ENCODE data around the gene NCAPD2.

NCAPD2 gene

DNA sequence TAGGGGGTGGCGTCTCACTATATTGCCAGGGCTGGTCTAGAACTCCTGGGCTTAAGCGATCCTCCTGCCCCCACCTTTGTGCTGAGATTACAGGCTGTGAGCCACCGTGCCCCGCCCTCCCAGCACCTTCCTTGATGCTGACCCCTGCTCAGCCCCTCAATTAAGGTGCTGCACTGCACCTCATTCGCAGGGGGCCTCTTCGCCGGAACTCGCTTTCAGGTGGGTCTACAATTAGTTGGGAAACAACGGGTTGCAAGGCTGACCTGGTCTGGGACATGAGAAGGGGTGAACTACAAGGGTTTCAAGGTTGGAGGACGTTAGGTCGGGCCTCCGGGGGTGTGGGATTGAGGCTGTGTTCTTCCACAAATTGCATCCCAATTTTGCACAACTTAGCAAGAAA, 75.4 kb downstream of the NCAPD2 start:
- no peaks in the 10 kb centered on the region for H3K9me3 ChIP-seq (ENCODE audit: control insufficient read depth, insufficient read depth, low read depth, low read length)
- ChIA-PET POLR2A (interaction anchor here (1.0 to 1.7 kb wide), 4 partner anchors 11 to 155 kb away, joined by 3 to 12 read pairs (median 6); partner anchors contain the start of genes COPS7A and VAMP1), CTCF (interaction anchor here (0.7 to 1.3 kb wide), 3 partner anchors 11 to 285 kb away, joined by 3 read pairs; no protein-coding TSS in a partner anchor)
- H3K36me3 ChIP-seq (ENCODE audit: control insufficient read depth in 2 of 2, insufficient read depth in 1 of 2, low read length in 2 of 2): peaks cover 65 to 81% of the 10 kb centered on the region in 2 experiments
- H3K27ac ChIP-seq (ENCODE audit: extremely low read depth, low read depth, low read length): peak overlapping the region; percentile 87; the same call in 1 of the 2 replicates
- TF ChIP-seq ZNF514 (tag by site-specific recombination; IDR thresholded peaks at IDR 0.05): no peak
- no peak for TF ChIP-seq SP3 (tag by site-specific recombination; IDR thresholded peaks at IDR 0.05)
- TF ChIP-seq ZNF501 (tag by site-specific recombination; IDR thresholded peaks at IDR 0.05): no peak
- 0 out of 2 replicates have a peak, but pooled peaks have one; percentile 12 for TF ChIP-seq KLF9 (tag by site-specific recombination; IDR thresholded peaks at IDR 0.05; ENCODE audit: low read depth)
- peak; percentile 34; the same call in 1 of the 2 replicates for TF ChIP-seq GFI1B (tag by site-specific recombination; IDR thresholded peaks at IDR 0.05)
- TF ChIP-seq GLIS2 (tag by site-specific recombination; IDR thresholded peaks at IDR 0.05): peak; percentile 47; the same call in 1 of the 2 replicates
- peaks cover 2% of the 10 kb centered on the region; the same call in 1 of the 2 replicates for H3K4me1 ChIP-seq (ENCODE audit: control insufficient read depth, insufficient read depth, low read length)
- no peak overlapping the region for H3K4me3 ChIP-seq (ENCODE audit: low read depth, low read length)

DNA sequence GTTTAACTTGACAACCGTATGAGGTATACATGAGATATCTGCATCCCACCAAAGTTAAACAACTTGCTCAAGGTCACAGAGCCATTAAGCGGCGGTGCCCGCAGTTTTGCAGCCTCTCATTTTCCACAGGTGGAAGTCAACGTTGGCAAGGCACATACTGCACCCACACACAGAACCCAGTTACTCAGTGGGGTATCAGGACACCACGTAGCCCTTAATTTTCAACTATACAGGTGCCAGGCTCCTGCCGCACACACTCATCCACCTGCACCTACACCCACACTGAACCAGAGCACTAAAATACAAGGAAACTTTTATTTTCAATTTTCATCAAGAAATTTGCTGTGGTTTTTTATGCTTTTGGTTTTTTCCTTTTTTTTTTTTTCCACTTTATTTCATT, 75.9 kb downstream of the NCAPD2 start:
- POLR2A ChIA-PET: interaction anchor here (0.6 to 1.0 kb wide), 3 partner anchors 11 to 303 kb away, joined by 3 read pairs; partner anchors contain the start of gene SPSB2
- CTCF ChIA-PET: interaction anchor here (0.7 to 2.0 kb wide), 17 partner anchors 10 to 161 kb away, joined by 3 to 13 read pairs (median 4); no protein-coding TSS in a partner anchor
- TF ChIP-seq ZBTB21 (tag by site-specific recombination; IDR thresholded peaks at IDR 0.05): no peak
- no peak for TF ChIP-seq ZNF155 (tag by site-specific recombination; IDR thresholded peaks at IDR 0.05)
- TF ChIP-seq ZNF292 (tag by site-specific recombination; IDR thresholded peaks at IDR 0.05; ENCODE audit: borderline replicate concordance, low read depth): no peak
- no peak for TF ChIP-seq GLI2 (tag by site-specific recombination; IDR thresholded peaks at IDR 0.05; ENCODE audit: borderline replicate concordance, low read depth)
- TF ChIP-seq ZNF701 (tag by site-specific recombination; IDR thresholded peaks at IDR 0.05): no peak
- TF ChIP-seq, protein P1, sequence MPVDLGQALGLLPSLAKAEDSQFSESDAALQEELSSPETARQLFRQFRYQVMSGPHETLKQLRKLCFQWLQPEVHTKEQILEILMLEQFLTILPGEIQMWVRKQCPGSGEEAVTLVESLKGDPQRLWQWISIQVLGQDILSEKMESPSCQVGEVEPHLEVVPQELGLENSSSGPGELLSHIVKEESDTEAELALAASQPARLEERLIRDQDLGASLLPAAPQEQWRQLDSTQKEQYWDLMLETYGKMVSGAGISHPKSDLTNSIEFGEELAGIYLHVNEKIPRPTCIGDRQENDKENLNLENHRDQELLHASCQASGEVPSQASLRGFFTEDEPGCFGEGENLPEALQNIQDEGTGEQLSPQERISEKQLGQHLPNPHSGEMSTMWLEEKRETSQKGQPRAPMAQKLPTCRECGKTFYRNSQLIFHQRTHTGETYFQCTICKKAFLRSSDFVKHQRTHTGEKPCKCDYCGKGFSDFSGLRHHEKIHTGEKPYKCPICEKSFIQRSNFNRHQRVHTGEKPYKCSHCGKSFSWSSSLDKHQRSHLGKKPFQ (tag by site-specific recombination; IDR thresholded peaks at IDR 0.05): no peak
- TF ChIP-seq ZNF660 (tag by site-specific recombination; IDR thresholded peaks at IDR 0.05): no peak
- no peak for TF ChIP-seq HOXA7 (CRISPR knock-in tag; IDR thresholded peaks at IDR 0.05; ENCODE audit: borderline replicate concordance)
- no peak for TF ChIP-seq ZBTB7A (tag by site-specific recombination; IDR thresholded peaks at IDR 0.05; ENCODE audit: low read depth)
- TF ChIP-seq ZNF10 (tag by site-specific recombination; IDR thresholded peaks at IDR 0.05): no peak
- no peak for TF ChIP-seq ZNF248 (tag by site-specific recombination; IDR thresholded peaks at IDR 0.05)
- TF ChIP-seq, protein P2, sequence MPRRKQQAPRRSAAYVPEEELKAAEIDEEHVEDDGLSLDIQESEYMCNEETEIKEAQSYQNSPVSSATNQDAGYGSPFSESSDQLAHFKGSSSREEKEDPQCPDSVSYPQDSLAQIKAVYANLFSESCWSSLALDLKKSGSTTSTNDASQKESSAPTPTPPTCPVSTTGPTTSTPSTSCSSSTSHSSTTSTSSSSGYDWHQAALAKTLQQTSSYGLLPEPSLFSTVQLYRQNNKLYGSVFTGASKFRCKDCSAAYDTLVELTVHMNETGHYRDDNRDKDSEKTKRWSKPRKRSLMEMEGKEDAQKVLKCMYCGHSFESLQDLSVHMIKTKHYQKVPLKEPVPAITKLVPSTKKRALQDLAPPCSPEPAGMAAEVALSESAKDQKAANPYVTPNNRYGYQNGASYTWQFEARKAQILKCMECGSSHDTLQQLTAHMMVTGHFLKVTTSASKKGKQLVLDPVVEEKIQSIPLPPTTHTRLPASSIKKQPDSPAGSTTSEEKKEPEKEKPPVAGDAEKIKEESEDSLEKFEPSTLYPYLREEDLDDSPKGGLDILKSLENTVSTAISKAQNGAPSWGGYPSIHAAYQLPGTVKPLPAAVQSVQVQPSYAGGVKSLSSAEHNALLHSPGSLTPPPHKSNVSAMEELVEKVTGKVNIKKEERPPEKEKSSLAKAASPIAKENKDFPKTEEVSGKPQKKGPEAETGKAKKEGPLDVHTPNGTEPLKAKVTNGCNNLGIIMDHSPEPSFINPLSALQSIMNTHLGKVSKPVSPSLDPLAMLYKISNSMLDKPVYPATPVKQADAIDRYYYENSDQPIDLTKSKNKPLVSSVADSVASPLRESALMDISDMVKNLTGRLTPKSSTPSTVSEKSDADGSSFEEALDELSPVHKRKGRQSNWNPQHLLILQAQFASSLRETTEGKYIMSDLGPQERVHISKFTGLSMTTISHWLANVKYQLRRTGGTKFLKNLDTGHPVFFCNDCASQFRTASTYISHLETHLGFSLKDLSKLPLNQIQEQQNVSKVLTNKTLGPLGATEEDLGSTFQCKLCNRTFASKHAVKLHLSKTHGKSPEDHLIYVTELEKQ (tag by site-specific recombination; IDR thresholded peaks at IDR 0.05; ENCODE audit: borderline replicate concordance): no peak
- TF ChIP-seq ZNF24 (tag by site-specific recombination; IDR thresholded peaks at IDR 0.05): no peak
- 0 out of 2 replicates have a peak overlapping the region, but pooled peaks have one; percentile 87 for H3K27ac ChIP-seq (ENCODE audit: extremely low read depth, low read depth, low read length)
- peaks cover 2% of the 10 kb centered on the region; the same call in 1 of the 2 replicates for H3K4me1 ChIP-seq (ENCODE audit: control insufficient read depth, insufficient read depth, low read length)
- peaks cover 66 to 81% of the 10 kb centered on the region in 2 experiments for H3K36me3 ChIP-seq (ENCODE audit: control insufficient read depth in 2 of 2, insufficient read depth in 1 of 2, low read length in 2 of 2)
- no peaks in the 10 kb centered on the region for H3K9me3 ChIP-seq (ENCODE audit: control insufficient read depth, insufficient read depth, low read depth, low read length)
- no peak overlapping the region for H3K4me3 ChIP-seq (ENCODE audit: low read depth, low read length)
